ENCODE results near the gene TMEM120A.
"Not testable (repeated sequence)": the region's sequence is repeated elsewhere in the genome, so short reads cannot be mapped to it uniquely, and the experiment has no call there.

The TMEM120A gene

GRCh38 chr7:76020031-76020714 lies 25.8 kb upstream of the TMEM120A start:
- in situ Hi-C loops (cut with HindIII; ENCODE audit: low sequenced_read_pairs): no loop called here
- peak; percentile 51 for DNase-seq (ENCODE audit: low read depth, low spot score)
- TF ChIP-seq, protein P1, sequence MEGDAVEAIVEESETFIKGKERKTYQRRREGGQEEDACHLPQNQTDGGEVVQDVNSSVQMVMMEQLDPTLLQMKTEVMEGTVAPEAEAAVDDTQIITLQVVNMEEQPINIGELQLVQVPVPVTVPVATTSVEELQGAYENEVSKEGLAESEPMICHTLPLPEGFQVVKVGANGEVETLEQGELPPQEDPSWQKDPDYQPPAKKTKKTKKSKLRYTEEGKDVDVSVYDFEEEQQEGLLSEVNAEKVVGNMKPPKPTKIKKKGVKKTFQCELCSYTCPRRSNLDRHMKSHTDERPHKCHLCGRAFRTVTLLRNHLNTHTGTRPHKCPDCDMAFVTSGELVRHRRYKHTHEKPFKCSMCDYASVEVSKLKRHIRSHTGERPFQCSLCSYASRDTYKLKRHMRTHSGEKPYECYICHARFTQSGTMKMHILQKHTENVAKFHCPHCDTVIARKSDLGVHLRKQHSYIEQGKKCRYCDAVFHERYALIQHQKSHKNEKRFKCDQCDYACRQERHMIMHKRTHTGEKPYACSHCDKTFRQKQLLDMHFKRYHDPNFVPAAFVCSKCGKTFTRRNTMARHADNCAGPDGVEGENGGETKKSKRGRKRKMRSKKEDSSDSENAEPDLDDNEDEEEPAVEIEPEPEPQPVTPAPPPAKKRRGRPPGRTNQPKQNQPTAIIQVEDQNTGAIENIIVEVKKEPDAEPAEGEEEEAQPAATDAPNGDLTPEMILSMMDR (IDR thresholded peaks at IDR 0.05; ENCODE audit: low read depth, low read length): peak; percentile 90
- no peak overlapping the region for H3K4me3 ChIP-seq (ENCODE audit: low read depth, low read length)

DNA sequence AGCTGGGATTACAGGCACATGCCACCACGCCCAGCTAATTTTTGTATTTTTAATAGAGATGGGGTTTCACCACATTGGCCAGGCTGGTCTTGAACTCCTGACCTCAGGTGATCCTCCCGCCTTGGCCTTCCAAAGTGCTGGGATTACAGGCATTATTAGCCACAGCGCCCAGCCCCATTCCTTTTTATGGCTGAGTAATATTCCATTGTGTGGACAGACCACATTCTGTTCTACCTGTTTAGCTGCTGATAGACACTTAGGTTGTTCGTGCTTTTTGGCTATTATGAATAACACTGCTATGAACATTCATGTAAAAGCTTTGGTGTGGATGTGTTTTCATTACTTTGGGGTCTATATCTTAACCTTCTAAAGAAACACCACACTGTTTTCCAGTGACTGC lies 24.1 kb upstream of the TMEM120A start:
- in situ Hi-C loops (cut with HindIII; ENCODE audit: low sequenced_read_pairs); DNase-seq (ENCODE audit: low read depth, low spot score): not testable (repeated sequence)

DNA sequence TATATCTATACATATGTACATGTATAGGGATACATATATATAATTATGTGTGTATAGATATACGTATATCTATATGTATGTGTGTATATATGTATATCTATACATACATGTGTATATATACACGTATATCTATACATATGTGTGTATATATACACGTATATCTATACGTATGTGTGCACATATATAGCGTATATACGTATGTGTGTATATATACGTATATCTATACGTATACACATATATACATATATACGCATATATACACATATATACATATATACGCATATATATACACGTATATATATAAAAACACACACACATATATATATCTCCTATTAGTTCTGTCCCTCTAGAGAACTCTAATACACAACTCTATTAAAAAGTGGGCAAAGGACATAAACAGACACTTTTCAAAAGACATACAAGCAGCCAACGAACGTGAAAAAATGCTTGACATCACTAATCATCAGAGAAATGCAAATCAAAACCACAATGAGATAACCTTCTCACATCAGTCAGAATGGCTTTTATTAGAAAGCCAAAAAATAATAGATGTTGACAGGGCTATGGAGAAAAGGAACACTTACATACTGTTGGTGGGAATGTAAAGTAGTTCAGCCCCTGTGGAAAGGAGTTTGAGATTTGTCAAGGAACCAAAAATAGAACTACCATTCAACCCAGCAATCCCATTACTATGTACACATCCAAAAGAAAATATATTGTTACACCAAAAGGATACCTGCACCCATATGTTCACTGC lies 22.0 kb upstream of the TMEM120A start:
- in situ Hi-C loops (cut with HindIII; ENCODE audit: low sequenced_read_pairs): no loop called here
- TF ChIP-seq, protein P1 (IDR thresholded peaks at IDR 0.05; ENCODE audit: low read depth, low read length): no peak

More for the DNA sequence above, 24.1 kb upstream of the TMEM120A start:
- not testable (repeated sequence) for H3K4me3 ChIP-seq (ENCODE audit: low read depth, low read length)

DNA sequence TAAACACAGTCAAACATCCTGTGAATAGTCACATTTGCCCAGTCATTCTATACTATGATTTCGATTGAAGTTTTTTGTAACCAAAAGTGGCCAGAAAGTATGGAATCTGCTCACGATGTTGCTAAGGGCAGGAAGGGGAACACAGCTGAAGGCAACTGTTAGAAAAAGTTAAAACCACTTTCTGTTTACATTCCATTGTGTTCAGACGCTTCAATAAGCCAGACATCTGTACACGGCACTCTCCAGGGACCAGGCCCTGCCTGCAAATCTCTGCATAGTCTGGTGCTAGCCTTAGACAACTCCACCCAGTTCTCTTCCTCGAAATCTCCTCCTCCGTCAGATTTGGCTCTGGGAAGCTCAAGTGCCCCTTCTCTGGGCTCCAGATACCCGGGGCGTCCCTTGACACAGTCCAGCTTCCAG lies 17.1 kb upstream of the TMEM120A start:
- in situ Hi-C loops (cut with HindIII; ENCODE audit: low sequenced_read_pairs): no loop called here
- TF ChIP-seq, protein P1 (IDR thresholded peaks at IDR 0.05; ENCODE audit: low read depth, low read length): no peak
- H3K4me3 ChIP-seq (ENCODE audit: low read depth, low read length): no peak overlapping the region
- peak; percentile 56 for DNase-seq (ENCODE audit: low read depth, low spot score)

More for the DNA sequence above, 22.0 kb upstream of the TMEM120A start:
- no peak overlapping the region for H3K4me3 ChIP-seq (ENCODE audit: low read depth, low read length)
- DNase-seq (ENCODE audit: low read depth, low spot score): no peak

GRCh38 chr7:76009672-76010600 lies 15.5 kb upstream of the TMEM120A start:
- no peak overlapping the region for H3K4me3 ChIP-seq (ENCODE audit: low read depth, low read length)
- DNase-seq (ENCODE audit: low read depth, low spot score): no peak

DNA sequence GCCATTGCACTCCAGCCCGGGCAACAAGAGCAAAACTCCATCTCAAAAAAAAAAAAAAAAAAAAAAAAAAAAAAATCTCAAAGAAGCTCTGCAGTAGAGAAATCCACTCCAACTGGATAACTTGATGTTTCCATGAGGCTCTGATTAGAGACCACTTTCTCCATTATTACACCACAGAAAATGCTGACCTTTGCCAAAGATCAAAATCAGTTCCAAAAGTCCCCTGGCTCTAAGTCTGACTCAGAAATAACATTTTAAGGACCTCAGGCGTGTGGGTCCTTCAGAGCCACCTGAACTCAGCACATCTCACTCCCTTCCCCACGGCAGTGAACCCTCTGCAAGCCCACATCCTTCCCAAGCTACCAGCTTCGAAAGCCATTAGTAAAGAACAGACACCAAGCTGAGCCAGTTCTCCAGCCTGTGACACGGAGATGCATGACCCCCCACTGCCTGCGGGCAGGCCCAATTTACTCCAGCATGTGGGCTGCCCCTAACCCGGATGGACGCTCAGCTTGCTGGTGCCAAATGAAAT lies 13.8 kb upstream of the TMEM120A start:
- H3K4me3 ChIP-seq (ENCODE audit: low read depth, low read length): no peak overlapping the region
- TF ChIP-seq, protein P1 (IDR thresholded peaks at IDR 0.05; ENCODE audit: low read depth, low read length): no peak
- DNase-seq (ENCODE audit: low read depth, low spot score): no peak
- in situ Hi-C loops (cut with HindIII; ENCODE audit: low sequenced_read_pairs): no loop called here

More at GRCh38 chr7:76009672-76010600, 15.5 kb upstream of the TMEM120A start:
- TF ChIP-seq, protein P1 (IDR thresholded peaks at IDR 0.05; ENCODE audit: low read depth, low read length): no peak
- in situ Hi-C loops (cut with HindIII; ENCODE audit: low sequenced_read_pairs): no loop called here

DNA sequence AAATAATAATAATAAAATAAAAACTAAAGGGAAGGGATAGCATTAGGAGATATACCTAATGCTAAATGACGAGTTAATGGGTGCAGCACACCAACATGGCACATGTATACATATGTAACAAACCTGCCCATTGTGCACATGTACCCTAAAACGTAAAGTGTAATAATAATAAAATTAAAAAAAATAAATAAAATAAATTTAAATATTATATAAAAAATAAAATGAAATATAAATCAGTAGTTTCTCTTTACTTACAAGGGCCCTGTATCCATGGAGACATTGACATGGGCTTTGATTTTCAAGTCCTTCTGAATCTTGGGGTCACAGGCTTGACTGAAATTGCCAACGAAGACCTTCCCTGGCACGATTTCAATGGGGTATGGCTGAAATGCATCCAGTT lies 10.6 kb upstream of the TMEM120A start:
- DNase-seq (ENCODE audit: low read depth, low spot score); H3K4me3 ChIP-seq (ENCODE audit: low read depth, low read length); in situ Hi-C loops (cut with HindIII; ENCODE audit: low sequenced_read_pairs): not testable (repeated sequence)

All from astrocyte of the spinal cord (primary cell).